ENCODE results near the gene VPS35L. TPM values are rescaled to one million over a fixed set of nuclear protein-coding genes. Genes with fewer than 3 reads are reported as not detected.

VPS35L gene
- total and polyA plus RNA-seq, 10 of the 15 experiments (the other 5 are each of a cell fraction or from before 2014, with no cell fraction given) = 14.9 to 44.1 (median 26.3) TPM

DNA sequence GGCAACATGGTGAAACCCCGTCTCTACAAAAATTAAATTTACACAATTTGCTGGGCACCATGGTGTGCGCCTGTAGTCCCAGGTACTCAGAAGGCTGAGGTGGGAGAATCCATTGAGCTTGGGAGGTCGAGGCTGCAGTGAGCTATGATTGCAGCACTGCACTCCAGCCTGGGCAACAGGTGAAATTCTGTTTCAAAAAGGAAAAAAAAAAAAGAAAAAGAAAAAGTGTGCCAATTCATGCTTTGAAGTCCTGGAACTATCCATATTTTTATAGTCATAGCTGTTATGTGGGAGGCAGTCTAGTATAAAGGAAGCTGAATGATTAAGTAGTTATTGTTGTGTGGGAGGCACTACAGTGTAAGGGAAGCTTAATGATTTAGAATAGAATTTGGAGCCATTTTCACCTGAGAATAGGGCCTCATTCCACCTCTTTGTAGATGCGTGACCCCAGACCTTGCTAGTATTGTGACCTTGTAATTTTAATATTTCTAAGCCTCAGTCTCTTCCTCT lies 194.1 kb downstream of the VPS35L start:
- Histone ChIP-seq H3K9ac (ENCODE audit: control insufficient read depth, insufficient read depth, low read length) (no peak overlapping the region), H3K27ac (ENCODE audit: control insufficient read depth, insufficient read depth) (no peak overlapping the region), H3K9me3 (replicated peaks; ENCODE audit: control insufficient read depth, insufficient read depth, low read length) (no peaks in the 10 kb centered on the region), H3K36me3 (ENCODE audit: control insufficient read depth in 2 of 2, insufficient read depth in 2 of 2, low read length in 1 of 2) (no peaks in the 10 kb centered on the region), H3K27me3 (replicated peaks in 1 of 2; ENCODE audit: control insufficient read depth in 2 of 2, insufficient read depth in 2 of 2, low read length in 1 of 2) (no peaks in the 10 kb centered on the region), H4K20me1 (ENCODE audit: control insufficient read depth, insufficient read depth) (no peaks in the 10 kb centered on the region), H2AFZ (ENCODE audit: control insufficient read depth, low read depth, low read length) (no peak overlapping the region), H3K79me2 (ENCODE audit: control insufficient read depth, insufficient read depth, low read length) (no peaks in the 10 kb centered on the region), H3K4me1 (ENCODE audit: control insufficient read depth, insufficient read depth, low read length) (no peaks in the 10 kb centered on the region), H3K4me3 (no peak overlapping the region), H3K4me2 (ENCODE audit: control insufficient read depth, insufficient read depth) (no peak overlapping the region)
- in situ Hi-C loops (cut with MboI) (no loop called here), intact Hi-C loops (cut with micrococcal nuclease; ENCODE audit: unreplicated experiment) (no loop called here)
- WGBS (ENCODE audit: insufficient coverage, insufficient replicate concordance, low lambda C conversion rate, missing lambda C conversion rate) = 59% methylated on average over 4 of the region's 4 CpGs
- DNase-seq (ENCODE audit: low read depth, low spot score) (no peak), FAIRE-seq (no peak), ATAC-seq (no peak)
- BruUV-seq (replicated peaks) = no TSS peak
- POLR2A ChIA-PET = no interaction called here
- CTCF ChIA-PET = interaction anchor here (1.2 kb wide), 1 partner anchor 138 kb away, joined by 3 read pairs; no protein-coding TSS in a partner anchor
- RAD21 ChIA-PET (ENCODE audit: unreplicated experiment) = no interaction called here
- SMC1A ChIA-PET (ENCODE audit: uncharacterized antibody, unreplicated experiment) = interaction anchor here (0.5 to 1.9 kb wide), 3 partner anchors 9 to 293 kb away, joined by 3 to 8 read pairs (median 5); no protein-coding TSS in a partner anchor
- no peak for TF ChIP-seq RFX5 (IDR thresholded peaks at IDR 0.05; ENCODE audit: low read depth, low read length)

Other genes with a start within 250 kb of the VPS35L start
- gene TMC5, start 137.8 kb upstream of the VPS35L start, total RNA-seq (2014; rRNA removed) = 0.27 TPM in 1 of 2 replicates, not detected in the other
- not detected in 2 replicates for gene TMC5, start 137.8 kb upstream of the VPS35L start, total RNA-seq (2014; rRNA removed; fragmentation: Illumina TruSeq; extraction: Trizol)
- gene TMC5, start 137.8 kb upstream of the VPS35L start, total RNA-seq (2021) = 0.19 TPM in 1 of 2 replicates, not detected in the other
- 0.01 TPM in 1 of 2 replicates, not detected in the other for gene TMC5, start 137.8 kb upstream of the VPS35L start, polyA plus RNA-seq (2011; rRNA removed)
- gene TMC5, start 137.8 kb upstream of the VPS35L start, polyA plus RNA-seq (2014; fragmentation: Illumina TruSeq; extraction: Trizol) = 0.04 TPM in 1 of 2 replicates, not detected in the other
- under 1 TPM; 0.07 to 0.08 TPM for gene TMC5, start 137.8 kb upstream of the VPS35L start, polyA plus RNA-seq (2014; fragmentation: Nextera tagmentation; extraction: Ambion mirVana)
- not detected in 2 replicates for gene TMC5, start 137.8 kb upstream of the VPS35L start, polyA plus RNA-seq (2014; rRNA removed)
- gene TMC5, start 137.8 kb upstream of the VPS35L start, polyA plus RNA-seq (2016; fragmentation: Nextera tagmentation; extraction: Ambion mirVana) = under 1 TPM in 1 of 2 experiments, not detected in 1; 0.10 TPM
- gene GDE1, start 33.6 kb upstream of the VPS35L start, total RNA-seq (2014; rRNA removed) = 19.9 and 23.3 TPM in 2 replicates
- 20.6 and 20.8 TPM in 2 replicates for gene GDE1, start 33.6 kb upstream of the VPS35L start, total RNA-seq (2014; rRNA removed; fragmentation: Illumina TruSeq; extraction: Trizol)
- 23.0 and 26.7 TPM in 2 replicates for gene GDE1, start 33.6 kb upstream of the VPS35L start, total RNA-seq (2021)
- 19.9 and 23.3 TPM in 2 replicates for gene GDE1, start 33.6 kb upstream of the VPS35L start, polyA plus RNA-seq (2011; rRNA removed)
- gene GDE1, start 33.6 kb upstream of the VPS35L start, polyA plus RNA-seq (2014; fragmentation: Illumina TruSeq; extraction: Trizol) = 25.0 and 31.2 TPM in 2 replicates
- 10 to 100 TPM; 14.8 to 17.3 TPM for gene GDE1, start 33.6 kb upstream of the VPS35L start, polyA plus RNA-seq (2014; fragmentation: Nextera tagmentation; extraction: Ambion mirVana)
- 21.3 and 22.0 TPM in 2 replicates for gene GDE1, start 33.6 kb upstream of the VPS35L start, polyA plus RNA-seq (2014; rRNA removed)
- 10 to 100 TPM; 29.6 to 31.8 TPM for gene GDE1, start 33.6 kb upstream of the VPS35L start, polyA plus RNA-seq (2016; fragmentation: Nextera tagmentation; extraction: Ambion mirVana)
- 24.3 and 26.8 TPM in 2 replicates for gene CCP110, start 31.8 kb upstream of the VPS35L start, total RNA-seq (2014; rRNA removed)
- 28.2 and 29.3 TPM in 2 replicates for gene CCP110, start 31.8 kb upstream of the VPS35L start, total RNA-seq (2014; rRNA removed; fragmentation: Illumina TruSeq; extraction: Trizol)
- 18.7 and 25.1 TPM in 2 replicates for gene CCP110, start 31.8 kb upstream of the VPS35L start, total RNA-seq (2021)
- 34.7 and 50.9 TPM in 2 replicates for gene CCP110, start 31.8 kb upstream of the VPS35L start, polyA plus RNA-seq (2011; rRNA removed)
- 32.8 and 37.3 TPM in 2 replicates for gene CCP110, start 31.8 kb upstream of the VPS35L start, polyA plus RNA-seq (2014; fragmentation: Illumina TruSeq; extraction: Trizol)
- 1 to 10 TPM; 6.4 to 7.9 TPM for gene CCP110, start 31.8 kb upstream of the VPS35L start, polyA plus RNA-seq (2014; fragmentation: Nextera tagmentation; extraction: Ambion mirVana)
- gene CCP110, start 31.8 kb upstream of the VPS35L start, polyA plus RNA-seq (2014; rRNA removed) = 18.6 and 19.6 TPM in 2 replicates
- 10 to 100 TPM; 35.0 to 38.1 TPM for gene CCP110, start 31.8 kb upstream of the VPS35L start, polyA plus RNA-seq (2016; fragmentation: Nextera tagmentation; extraction: Ambion mirVana)
- gene KNOP1, start 162.5 kb downstream of the VPS35L start, total RNA-seq (2014; rRNA removed) = 13.8 and 16.8 TPM in 2 replicates
- 32.1 and 36.0 TPM in 2 replicates for gene KNOP1, start 162.5 kb downstream of the VPS35L start, total RNA-seq (2014; rRNA removed; fragmentation: Illumina TruSeq; extraction: Trizol)
- 27.0 and 29.7 TPM in 2 replicates for gene KNOP1, start 162.5 kb downstream of the VPS35L start, total RNA-seq (2021)
- 19.8 and 28.3 TPM in 2 replicates for gene KNOP1, start 162.5 kb downstream of the VPS35L start, polyA plus RNA-seq (2011; rRNA removed)
- 47.2 and 50.3 TPM in 2 replicates for gene KNOP1, start 162.5 kb downstream of the VPS35L start, polyA plus RNA-seq (2014; fragmentation: Illumina TruSeq; extraction: Trizol)
- 10 to 100 TPM; 35.1 to 46.4 TPM for gene KNOP1, start 162.5 kb downstream of the VPS35L start, polyA plus RNA-seq (2014; fragmentation: Nextera tagmentation; extraction: Ambion mirVana)
- 28.1 and 28.5 TPM in 2 replicates for gene KNOP1, start 162.5 kb downstream of the VPS35L start, polyA plus RNA-seq (2014; rRNA removed)
- 10 to 100 TPM; 30.6 to 33.5 TPM for gene KNOP1, start 162.5 kb downstream of the VPS35L start, polyA plus RNA-seq (2016; fragmentation: Nextera tagmentation; extraction: Ambion mirVana)
- 2.0 and 2.5 TPM in 2 replicates for gene IQCK, start 162.6 kb downstream of the VPS35L start, total RNA-seq (2014; rRNA removed)
- gene IQCK, start 162.6 kb downstream of the VPS35L start, total RNA-seq (2014; rRNA removed; fragmentation: Illumina TruSeq; extraction: Trizol) = 0.83 and 2.2 TPM in 2 replicates
- gene IQCK, start 162.6 kb downstream of the VPS35L start, total RNA-seq (2021) = 2.0 and 3.1 TPM in 2 replicates
- 1.8 and 2.2 TPM in 2 replicates for gene IQCK, start 162.6 kb downstream of the VPS35L start, polyA plus RNA-seq (2011; rRNA removed)
- gene IQCK, start 162.6 kb downstream of the VPS35L start, polyA plus RNA-seq (2014; fragmentation: Illumina TruSeq; extraction: Trizol) = 2.2 and 2.3 TPM in 2 replicates
- gene IQCK, start 162.6 kb downstream of the VPS35L start, polyA plus RNA-seq (2014; fragmentation: Nextera tagmentation; extraction: Ambion mirVana) = 1 to 10 TPM; 1.5 to 4.2 TPM
- 1.0 and 1.5 TPM in 2 replicates for gene IQCK, start 162.6 kb downstream of the VPS35L start, polyA plus RNA-seq (2014; rRNA removed)
- gene IQCK, start 162.6 kb downstream of the VPS35L start, polyA plus RNA-seq (2016; fragmentation: Nextera tagmentation; extraction: Ambion mirVana) = 1 to 10 TPM; 3.0 to 3.2 TPM